DMS 273 (cell line): Measurements from ENCODE around the gene PDLIM4.

ENCODE experiments used
- DNase-seq: peaks from one replicate; lab custom pipeline; 2025; ENCODE audit not compliant: unreplicated experiment; lab: John Stamatoyannopoulos, UW

PDLIM4 gene

GRCh38 chr5:132251220-132251725 is 6.2 kb upstream of the PDLIM4 start:
- DNase-seq = no peak

- no peak for DNase-seq
Measured at GRCh38 chr5:132253008-132253441, 4.5 kb upstream of the PDLIM4 start.

GRCh38 chr5:132253452-132254320 is 3.8 kb upstream of the PDLIM4 start:
- no peak for DNase-seq

- no peak for DNase-seq
Measured at GRCh38 chr5:132254321-132254977, 3.0 kb upstream of the PDLIM4 start.

GRCh38 chr5:132256086-132256782 is 1.3 kb upstream of the PDLIM4 start:
- no peak for DNase-seq

- no peak for DNase-seq
Measured at GRCh38 chr5:132256783-132257130, 739 bp upstream of the PDLIM4 start.

- no peak for DNase-seq
Measured at GRCh38 chr5:132258102-132259068, 889 bp downstream of the PDLIM4 start.

- DNase-seq = peak; percentile 78
Measured at GRCh38 chr5:132259069-132259851, 1.8 kb downstream of the PDLIM4 start.

GRCh38 chr5:132260051-132260450 is 2.6 kb downstream of the PDLIM4 start:
- DNase-seq = no peak

- peak; percentile 37 for DNase-seq
Measured at GRCh38 chr5:132260714-132261551, 3.4 kb downstream of the PDLIM4 start.

GRCh38 chr5:132261881-132262845 is 4.7 kb downstream of the PDLIM4 start:
- DNase-seq = no peak

GRCh38 chr5:132262882-132263547 is 5.5 kb downstream of the PDLIM4 start:
- DNase-seq = no peak

GRCh38 chr5:132263548-132264261 is 6.2 kb downstream of the PDLIM4 start:
- no peak for DNase-seq

- no peak for DNase-seq
Measured at GRCh38 chr5:132264546-132265335, 7.2 kb downstream of the PDLIM4 start.

GRCh38 chr5:132265336-132266030 is 8.0 kb downstream of the PDLIM4 start:
- DNase-seq = peak; percentile 64
